ENCODE data around the gene BICDL2.

BICDL2 gene

GRCh38 chr16:3012828-3013420 lies 23.8 kb downstream of the BICDL2 start, which contains the start of gene CLDN9:
TSS of gene CLDN9 (plus strand) at chr16:3012923. CDS start at chr16:3013363, 440 bp downstream.
- in situ Hi-C loops (cut with MboI; ENCODE audit: low sequenced_read_pairs) = no loop called here

GRCh38 chr16:3012246-3012645 lies 24.5 kb downstream of the BICDL2 start:
- in situ Hi-C loops (cut with MboI; ENCODE audit: low sequenced_read_pairs) = no loop called here

- in situ Hi-C loops (cut with MboI; ENCODE audit: low sequenced_read_pairs) = no loop called here
These were observed 26.2 kb downstream of the BICDL2 start for GRCh38 chr16:3010510-3010909.

- in situ Hi-C loops (cut with MboI; ENCODE audit: low sequenced_read_pairs) = no loop called here
These were observed 27.0 kb downstream of the BICDL2 start for GRCh38 chr16:3009568-3010390.

- in situ Hi-C loops (cut with MboI; ENCODE audit: low sequenced_read_pairs) = no loop called here
These were observed 28.1 kb downstream of the BICDL2 start for GRCh38 chr16:3008690-3009037.

- in situ Hi-C loops (cut with MboI; ENCODE audit: low sequenced_read_pairs) = no loop called here
These were observed 28.6 kb downstream of the BICDL2 start for GRCh38 chr16:3007957-3008689.

- in situ Hi-C loops (cut with MboI; ENCODE audit: low sequenced_read_pairs) = no loop called here
These were observed 29.4 kb downstream of the BICDL2 start for GRCh38 chr16:3007059-3007956.

GRCh38 chr16:3004781-3005284 lies 31.9 kb downstream of the BICDL2 start:
- in situ Hi-C loops (cut with MboI; ENCODE audit: low sequenced_read_pairs) = no loop called here

GRCh38 chr16:3004319-3004718 lies 32.4 kb downstream of the BICDL2 start:
- in situ Hi-C loops (cut with MboI; ENCODE audit: low sequenced_read_pairs) = no loop called here

- in situ Hi-C loops (cut with MboI; ENCODE audit: low sequenced_read_pairs) = no loop called here
These were observed 33.0 kb downstream of the BICDL2 start for GRCh38 chr16:3003582-3004270.

- in situ Hi-C loops (cut with MboI; ENCODE audit: low sequenced_read_pairs) = no loop called here
These were observed 35.4 kb downstream of the BICDL2 start for GRCh38 chr16:3001316-3001715.

- in situ Hi-C loops (cut with MboI; ENCODE audit: low sequenced_read_pairs) = no loop called here
These were observed 36.2 kb downstream of the BICDL2 start for GRCh38 chr16:3000540-3000939.

- in situ Hi-C loops (cut with MboI; ENCODE audit: low sequenced_read_pairs) = no loop called here
These were observed 36.8 kb downstream of the BICDL2 start for GRCh38 chr16:2999929-3000328.

GRCh38 chr16:2996298-2996697 lies 40.4 kb downstream of the BICDL2 start:
- in situ Hi-C loops (cut with MboI; ENCODE audit: low sequenced_read_pairs) = no loop called here

GRCh38 chr16:2992383-2993081 lies 44.2 kb downstream of the BICDL2 start:
- in situ Hi-C loops (cut with MboI; ENCODE audit: low sequenced_read_pairs) = no loop called here

GRCh38 chr16:2991566-2992261 lies 45.0 kb downstream of the BICDL2 start:
- in situ Hi-C loops (cut with MboI; ENCODE audit: low sequenced_read_pairs) = no loop called here

- in situ Hi-C loops (cut with MboI; ENCODE audit: low sequenced_read_pairs) = no loop called here
These were observed 45.9 kb downstream of the BICDL2 start for GRCh38 chr16:2990891-2991290.

- in situ Hi-C loops (cut with MboI; ENCODE audit: low sequenced_read_pairs) = no loop called here
These were observed 48.1 kb downstream of the BICDL2 start for GRCh38 chr16:2988590-2989099.

- in situ Hi-C loops (cut with MboI; ENCODE audit: low sequenced_read_pairs) = no loop called here
These were observed 48.9 kb downstream of the BICDL2 start for GRCh38 chr16:2987833-2988232.
